ENCODE data around the gene DICER1. TPM values are rescaled to one million over a fixed set of nuclear protein-coding genes. Genes with fewer than 3 reads are reported as not detected.

Gene DICER1
- total and polyA plus RNA-seq, 2 experiments from 2014 or later: 21.4 to 59.2 TPM

DNA sequence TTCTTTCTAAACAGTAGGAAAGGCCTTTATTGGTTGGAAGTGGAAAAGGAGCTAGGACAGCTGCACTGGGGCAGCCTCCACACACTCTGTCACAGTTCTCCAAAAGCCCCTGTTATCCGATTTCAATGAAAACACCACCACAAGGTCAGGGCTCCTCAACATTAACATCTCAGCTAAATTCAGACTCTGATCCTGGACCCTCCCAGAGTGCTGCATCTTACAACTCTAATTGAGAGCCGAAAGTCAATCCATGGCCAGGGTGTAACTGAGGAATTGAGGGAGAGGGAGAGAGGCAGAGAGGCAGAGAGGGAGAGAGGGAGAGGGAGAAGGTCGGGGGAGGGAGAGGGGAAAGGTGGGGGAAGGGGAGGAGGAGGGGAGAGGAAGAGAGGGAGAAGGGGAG is 32.1 kb downstream of the DICER1 start:
- no peaks in the 10 kb centered on the region for H3F3A ChIP-seq (replicated peaks; ENCODE audit: low read depth)
- peak; percentile 79 for ATAC-seq
- H3K4me1 ChIP-seq (ENCODE audit: insufficient read depth): peaks cover 18% of the 10 kb centered on the region
- peaks cover 35% of the 10 kb centered on the region for H3K36me3 Mint-ChIP-seq (ENCODE audit: low read depth)
- H3K27ac Mint-ChIP-seq: peak overlapping the region; percentile 70
- peak; percentile 43 for DNase-seq (ENCODE audit: low spot score)
- no peak overlapping the region for H3K4me2 ChIP-seq
- H3K27me3 Mint-ChIP-seq (ENCODE audit: insufficient read depth, low read depth, poor library complexity): no peaks in the 10 kb centered on the region
- no peaks in the 10 kb centered on the region for H3K9me2 ChIP-seq (ENCODE audit: insufficient read depth)
- H3K9me3 Mint-ChIP-seq: no peaks in the 10 kb centered on the region
- TF ChIP-seq EZH2 (IDR thresholded peaks at IDR 0.05; ENCODE audit: low read depth, unreplicated experiment) (no peak), JUNB (IDR thresholded peaks at IDR 0.05; ENCODE audit: unreplicated experiment) (no peak), NANOG (IDR thresholded peaks at IDR 0.05; ENCODE audit: borderline replicate concordance) (no peak), STAT1 (IDR thresholded peaks at IDR 0.05; ENCODE audit: unreplicated experiment) (no peak), ZNF114 (CRISPR knock-in tag; IDR thresholded peaks at IDR 0.05) (no peak), ZNF331 (CRISPR knock-in tag; IDR thresholded peaks at IDR 0.05; ENCODE audit: low read depth) (no peak), CREB1 (CRISPR knock-in tag; IDR thresholded peaks at IDR 0.05; ENCODE audit: low read depth) (no peak), POLR2AphosphoS5 (IDR thresholded peaks at IDR 0.05; ENCODE audit: low read depth) (no peak), EZH2phosphoT487 (IDR thresholded peaks at IDR 0.05; ENCODE audit: unreplicated experiment) (no peak)
- TF ChIP-seq, protein P1, sequence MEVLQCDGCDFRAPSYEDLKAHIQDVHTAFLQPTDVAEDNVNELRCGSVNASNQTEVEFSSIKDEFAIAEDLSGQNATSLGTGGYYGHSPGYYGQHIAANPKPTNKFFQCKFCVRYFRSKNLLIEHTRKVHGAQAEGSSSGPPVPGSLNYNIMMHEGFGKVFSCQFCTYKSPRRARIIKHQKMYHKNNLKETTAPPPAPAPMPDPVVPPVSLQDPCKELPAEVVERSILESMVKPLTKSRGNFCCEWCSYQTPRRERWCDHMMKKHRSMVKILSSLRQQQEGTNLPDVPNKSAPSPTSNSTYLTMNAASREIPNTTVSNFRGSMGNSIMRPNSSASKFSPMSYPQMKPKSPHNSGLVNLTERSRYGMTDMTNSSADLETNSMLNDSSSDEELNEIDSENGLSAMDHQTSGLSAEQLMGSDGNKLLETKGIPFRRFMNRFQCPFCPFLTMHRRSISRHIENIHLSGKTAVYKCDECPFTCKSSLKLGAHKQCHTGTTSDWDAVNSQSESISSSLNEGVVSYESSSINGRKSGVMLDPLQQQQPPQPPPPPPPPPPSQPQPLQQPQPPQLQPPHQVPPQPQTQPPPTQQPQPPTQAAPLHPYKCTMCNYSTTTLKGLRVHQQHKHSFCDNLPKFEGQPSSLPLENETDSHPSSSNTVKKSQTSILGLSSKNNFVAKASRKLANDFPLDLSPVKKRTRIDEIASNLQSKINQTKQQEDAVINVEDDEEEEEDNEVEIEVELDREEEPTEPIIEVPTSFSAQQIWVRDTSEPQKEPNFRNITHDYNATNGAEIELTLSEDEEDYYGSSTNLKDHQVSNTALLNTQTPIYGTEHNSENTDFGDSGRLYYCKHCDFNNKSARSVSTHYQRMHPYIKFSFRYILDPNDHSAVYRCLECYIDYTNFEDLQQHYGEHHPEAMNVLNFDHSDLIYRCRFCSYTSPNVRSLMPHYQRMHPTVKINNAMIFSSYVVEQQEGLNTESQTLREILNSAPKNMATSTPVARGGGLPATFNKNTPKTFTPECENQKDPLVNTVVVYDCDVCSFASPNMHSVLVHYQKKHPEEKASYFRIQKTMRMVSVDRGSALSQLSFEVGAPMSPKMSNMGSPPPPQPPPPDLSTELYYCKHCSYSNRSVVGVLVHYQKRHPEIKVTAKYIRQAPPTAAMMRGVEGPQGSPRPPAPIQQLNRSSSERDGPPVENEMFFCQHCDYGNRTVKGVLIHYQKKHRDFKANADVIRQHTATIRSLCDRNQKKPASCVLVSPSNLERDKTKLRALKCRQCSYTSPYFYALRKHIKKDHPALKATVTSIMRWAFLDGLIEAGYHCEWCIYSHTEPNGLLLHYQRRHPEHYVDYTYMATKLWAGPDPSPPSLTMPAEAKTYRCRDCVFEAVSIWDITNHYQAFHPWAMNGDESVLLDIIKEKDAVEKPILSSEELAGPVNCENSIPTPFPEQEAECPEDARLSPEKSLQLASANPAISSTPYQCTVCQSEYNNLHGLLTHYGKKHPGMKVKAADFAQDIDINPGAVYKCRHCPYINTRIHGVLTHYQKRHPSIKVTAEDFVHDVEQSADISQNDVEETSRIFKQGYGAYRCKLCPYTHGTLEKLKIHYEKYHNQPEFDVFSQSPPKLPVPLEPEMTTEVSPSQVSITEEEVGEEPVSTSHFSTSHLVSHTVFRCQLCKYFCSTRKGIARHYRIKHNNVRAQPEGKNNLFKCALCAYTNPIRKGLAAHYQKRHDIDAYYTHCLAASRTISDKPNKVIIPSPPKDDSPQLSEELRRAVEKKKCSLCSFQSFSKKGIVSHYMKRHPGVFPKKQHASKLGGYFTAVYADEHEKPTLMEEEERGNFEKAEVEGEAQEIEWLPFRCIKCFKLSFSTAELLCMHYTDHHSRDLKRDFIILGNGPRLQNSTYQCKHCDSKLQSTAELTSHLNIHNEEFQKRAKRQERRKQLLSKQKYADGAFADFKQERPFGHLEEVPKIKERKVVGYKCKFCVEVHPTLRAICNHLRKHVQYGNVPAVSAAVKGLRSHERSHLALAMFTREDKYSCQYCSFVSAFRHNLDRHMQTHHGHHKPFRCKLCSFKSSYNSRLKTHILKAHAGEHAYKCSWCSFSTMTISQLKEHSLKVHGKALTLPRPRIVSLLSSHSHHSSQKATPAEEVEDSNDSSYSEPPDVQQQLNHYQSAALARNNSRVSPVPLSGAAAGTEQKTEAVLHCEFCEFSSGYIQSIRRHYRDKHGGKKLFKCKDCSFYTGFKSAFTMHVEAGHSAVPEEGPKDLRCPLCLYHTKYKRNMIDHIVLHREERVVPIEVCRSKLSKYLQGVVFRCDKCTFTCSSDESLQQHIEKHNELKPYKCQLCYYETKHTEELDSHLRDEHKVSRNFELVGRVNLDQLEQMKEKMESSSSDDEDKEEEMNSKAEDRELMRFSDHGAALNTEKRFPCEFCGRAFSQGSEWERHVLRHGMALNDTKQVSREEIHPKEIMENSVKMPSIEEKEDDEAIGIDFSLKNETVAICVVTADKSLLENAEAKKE (CRISPR knock-in tag; IDR thresholded peaks at IDR 0.05): no peak
- TF ChIP-seq, protein P2, sequence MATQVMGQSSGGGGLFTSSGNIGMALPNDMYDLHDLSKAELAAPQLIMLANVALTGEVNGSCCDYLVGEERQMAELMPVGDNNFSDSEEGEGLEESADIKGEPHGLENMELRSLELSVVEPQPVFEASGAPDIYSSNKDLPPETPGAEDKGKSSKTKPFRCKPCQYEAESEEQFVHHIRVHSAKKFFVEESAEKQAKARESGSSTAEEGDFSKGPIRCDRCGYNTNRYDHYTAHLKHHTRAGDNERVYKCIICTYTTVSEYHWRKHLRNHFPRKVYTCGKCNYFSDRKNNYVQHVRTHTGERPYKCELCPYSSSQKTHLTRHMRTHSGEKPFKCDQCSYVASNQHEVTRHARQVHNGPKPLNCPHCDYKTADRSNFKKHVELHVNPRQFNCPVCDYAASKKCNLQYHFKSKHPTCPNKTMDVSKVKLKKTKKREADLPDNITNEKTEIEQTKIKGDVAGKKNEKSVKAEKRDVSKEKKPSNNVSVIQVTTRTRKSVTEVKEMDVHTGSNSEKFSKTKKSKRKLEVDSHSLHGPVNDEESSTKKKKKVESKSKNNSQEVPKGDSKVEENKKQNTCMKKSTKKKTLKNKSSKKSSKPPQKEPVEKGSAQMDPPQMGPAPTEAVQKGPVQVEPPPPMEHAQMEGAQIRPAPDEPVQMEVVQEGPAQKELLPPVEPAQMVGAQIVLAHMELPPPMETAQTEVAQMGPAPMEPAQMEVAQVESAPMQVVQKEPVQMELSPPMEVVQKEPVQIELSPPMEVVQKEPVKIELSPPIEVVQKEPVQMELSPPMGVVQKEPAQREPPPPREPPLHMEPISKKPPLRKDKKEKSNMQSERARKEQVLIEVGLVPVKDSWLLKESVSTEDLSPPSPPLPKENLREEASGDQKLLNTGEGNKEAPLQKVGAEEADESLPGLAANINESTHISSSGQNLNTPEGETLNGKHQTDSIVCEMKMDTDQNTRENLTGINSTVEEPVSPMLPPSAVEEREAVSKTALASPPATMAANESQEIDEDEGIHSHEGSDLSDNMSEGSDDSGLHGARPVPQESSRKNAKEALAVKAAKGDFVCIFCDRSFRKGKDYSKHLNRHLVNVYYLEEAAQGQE (IDR thresholded peaks at IDR 0.05; ENCODE audit: unreplicated experiment): no peak
- TF ChIP-seq, protein P3, sequence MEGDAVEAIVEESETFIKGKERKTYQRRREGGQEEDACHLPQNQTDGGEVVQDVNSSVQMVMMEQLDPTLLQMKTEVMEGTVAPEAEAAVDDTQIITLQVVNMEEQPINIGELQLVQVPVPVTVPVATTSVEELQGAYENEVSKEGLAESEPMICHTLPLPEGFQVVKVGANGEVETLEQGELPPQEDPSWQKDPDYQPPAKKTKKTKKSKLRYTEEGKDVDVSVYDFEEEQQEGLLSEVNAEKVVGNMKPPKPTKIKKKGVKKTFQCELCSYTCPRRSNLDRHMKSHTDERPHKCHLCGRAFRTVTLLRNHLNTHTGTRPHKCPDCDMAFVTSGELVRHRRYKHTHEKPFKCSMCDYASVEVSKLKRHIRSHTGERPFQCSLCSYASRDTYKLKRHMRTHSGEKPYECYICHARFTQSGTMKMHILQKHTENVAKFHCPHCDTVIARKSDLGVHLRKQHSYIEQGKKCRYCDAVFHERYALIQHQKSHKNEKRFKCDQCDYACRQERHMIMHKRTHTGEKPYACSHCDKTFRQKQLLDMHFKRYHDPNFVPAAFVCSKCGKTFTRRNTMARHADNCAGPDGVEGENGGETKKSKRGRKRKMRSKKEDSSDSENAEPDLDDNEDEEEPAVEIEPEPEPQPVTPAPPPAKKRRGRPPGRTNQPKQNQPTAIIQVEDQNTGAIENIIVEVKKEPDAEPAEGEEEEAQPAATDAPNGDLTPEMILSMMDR (conservative IDR thresholded peaks at IDR 0.05; ENCODE audit: low read depth in 2 of 2): no peak
- TF ChIP-seq, protein P4, sequence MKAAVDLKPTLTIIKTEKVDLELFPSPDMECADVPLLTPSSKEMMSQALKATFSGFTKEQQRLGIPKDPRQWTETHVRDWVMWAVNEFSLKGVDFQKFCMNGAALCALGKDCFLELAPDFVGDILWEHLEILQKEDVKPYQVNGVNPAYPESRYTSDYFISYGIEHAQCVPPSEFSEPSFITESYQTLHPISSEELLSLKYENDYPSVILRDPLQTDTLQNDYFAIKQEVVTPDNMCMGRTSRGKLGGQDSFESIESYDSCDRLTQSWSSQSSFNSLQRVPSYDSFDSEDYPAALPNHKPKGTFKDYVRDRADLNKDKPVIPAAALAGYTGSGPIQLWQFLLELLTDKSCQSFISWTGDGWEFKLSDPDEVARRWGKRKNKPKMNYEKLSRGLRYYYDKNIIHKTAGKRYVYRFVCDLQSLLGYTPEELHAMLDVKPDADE (IDR thresholded peaks at IDR 0.05): no peak
- peaks cover 37% of the 10 kb centered on the region for H3K4me1 Mint-ChIP-seq
- H3K79me2 ChIP-seq (replicated peaks; ENCODE audit: insufficient read depth): peaks cover 23% of the 10 kb centered on the region
- no peaks in the 10 kb centered on the region for H3K27me3 ChIP-seq (ENCODE audit: insufficient read depth)
- peaks cover 4% of the 10 kb centered on the region for H3K36me3 ChIP-seq (ENCODE audit: insufficient read depth)
- H3K4me3 Mint-ChIP-seq: no peak overlapping the region
- H2AFZ ChIP-seq: no peak overlapping the region
- H3K27ac ChIP-seq (ENCODE audit: low read depth): peak overlapping the region; percentile 84
- H3K4me3 ChIP-seq: no peak overlapping the region
- 0 out of 2 replicates have a peak, but pooled peaks cover 3% of the 10 kb centered on the region for H4K20me1 ChIP-seq (replicated peaks; ENCODE audit: insufficient read depth)
